Activated CD8-positive, alpha-beta memory T cell treated with anti-CD3 and anti-CD28 coated beads for 36 hours (primary cell): ENCODE data around the gene ARID1B. TPM values are rescaled to one million over a fixed set of nuclear protein-coding genes. Genes with fewer than 3 reads are reported as not detected.

Experiments
- CTCF ChIA-PET: fragments of 350-600 bp; sonication (Branson Sonifier 250); formaldehyde crosslinking; loops from one replicate; lab custom pipeline; 2021; ENCODE audit warnings: antibody characterized with exemption; lab: Charles Lee
- POLR2A ChIA-PET: fragments of 350-600 bp; sonication (Branson Sonifier 250); formaldehyde crosslinking; loops from one replicate; lab custom pipeline; 2021; ENCODE audit warnings: antibody characterized with exemption; lab: Charles Lee
- total RNA-seq, 2 experiments: library from RNA; stranded (reverse); gene quantifications; one replicate each; pipeline ENCODE4 v1.2.3, GENCODE V29; 2021

ARID1B gene
- total RNA-seq, 2 experiments from 2014 or later, result 48.4 to 49.5 TPM

GRCh38 chr6:157227202-157228166 lies 450.3 kb downstream of the ARID1B start:
- ChIA-PET CTCF (no interaction called here), POLR2A (no interaction called here)

- ChIA-PET CTCF (no interaction called here), POLR2A (interaction anchor here (0.6 kb wide), 1 partner anchor 102 kb away, joined by 3 read pairs; no protein-coding TSS in a partner anchor)
Observed at GRCh38 chr6:157228426-157229131, 451.4 kb downstream of the ARID1B start.

- ChIA-PET CTCF (no interaction called here), POLR2A (interaction anchor here (0.6 kb wide), 2 partner anchors 52 to 101 kb away, joined by 3 read pairs; no protein-coding TSS in a partner anchor)
Observed at GRCh38 chr6:157229132-157229618, 452.0 kb downstream of the ARID1B start.

- ChIA-PET CTCF (no interaction called here), POLR2A (interaction anchor here (0.6 kb wide), 1 partner anchor 52 kb away, joined by 3 read pairs; no protein-coding TSS in a partner anchor)
Observed at GRCh38 chr6:157229713-157230112, 452.5 kb downstream of the ARID1B start.

GRCh38 chr6:157230910-157231309 lies 453.7 kb downstream of the ARID1B start:
- ChIA-PET CTCF (no interaction called here), POLR2A (no interaction called here)

GRCh38 chr6:157232161-157232895 lies 455.1 kb downstream of the ARID1B start:
- ChIA-PET CTCF (no interaction called here), POLR2A (no interaction called here)

GRCh38 chr6:157233156-157233555 lies 456.0 kb downstream of the ARID1B start:
- ChIA-PET CTCF (no interaction called here), POLR2A (no interaction called here)

- ChIA-PET POLR2A (no interaction called here), CTCF (no interaction called here)
Observed at GRCh38 chr6:157233686-157234085, 456.5 kb downstream of the ARID1B start.

- POLR2A ChIA-PET, result interaction anchor here (0.6 kb wide), 1 partner anchor 198 kb away, joined by 3 read pairs; no protein-coding TSS in a partner anchor
- CTCF ChIA-PET, result interaction anchor here (0.6 to 2.7 kb wide), 6 partner anchors 10 to 96 kb away, joined by 3 to 18 read pairs (median 7); no protein-coding TSS in a partner anchor
Observed at GRCh38 chr6:157235600-157236039, 458.4 kb downstream of the ARID1B start.

- POLR2A ChIA-PET, result no interaction called here
- CTCF ChIA-PET, result interaction anchor here (0.8 to 2.7 kb wide), 5 partner anchors 10 to 38 kb away, joined by 3 to 18 read pairs (median 9); no protein-coding TSS in a partner anchor
Observed at GRCh38 chr6:157236040-157236725, 459.0 kb downstream of the ARID1B start.

- ChIA-PET POLR2A (no interaction called here), CTCF (interaction anchor here (0.7 kb wide), 1 partner anchor 198 kb away, joined by 3 read pairs; no protein-coding TSS in a partner anchor)
Observed at GRCh38 chr6:157238346-157238745, 461.2 kb downstream of the ARID1B start.

GRCh38 chr6:157239148-157239547 lies 462.0 kb downstream of the ARID1B start:
- CTCF ChIA-PET, result no interaction called here
- POLR2A ChIA-PET, result no interaction called here

GRCh38 chr6:157239671-157240058 lies 462.5 kb downstream of the ARID1B start:
- ChIA-PET CTCF (no interaction called here), POLR2A (no interaction called here)

- ChIA-PET POLR2A (no interaction called here), CTCF (no interaction called here)
Observed at GRCh38 chr6:157240059-157240959, 463.1 kb downstream of the ARID1B start.

- CTCF ChIA-PET, result no interaction called here
- POLR2A ChIA-PET, result no interaction called here
Observed at GRCh38 chr6:157240960-157241311, 463.8 kb downstream of the ARID1B start.

- POLR2A ChIA-PET, result interaction anchor here (0.6 kb wide), 1 partner anchor 766 kb away, joined by 3 read pairs; no protein-coding TSS in a partner anchor
- CTCF ChIA-PET, result no interaction called here
Observed at GRCh38 chr6:157242791-157243190, 465.6 kb downstream of the ARID1B start.

- ChIA-PET POLR2A (no interaction called here), CTCF (no interaction called here)
Observed at GRCh38 chr6:157244175-157244574, 467.0 kb downstream of the ARID1B start.
